ENCODE measurements around the gene ZNF526.

Gene ZNF526

GRCh38 chr19:42276821-42277220 lies 56.7 kb downstream of the ZNF526 start:
- Mint-ChIP-seq H3K4me1 (ENCODE audit: low read depth) (peaks cover 51% of the 10 kb centered on the region), H3K36me3 (ENCODE audit: low read depth) (peaks cover 47% of the 10 kb centered on the region), H3K27ac (peak overlapping the region; percentile 75), H3K4me3 (no peak overlapping the region), H3K27me3 (no peaks in the 10 kb centered on the region), H3K9me3 (no peaks in the 10 kb centered on the region)
- no peak for DNase-seq
